Pancreas (tissue), 10 donors: Measurements from ENCODE around the gene ARR3. TPM values are rescaled to one million over a fixed set of nuclear protein-coding genes. Genes with fewer than 3 reads are reported as not detected.
"Not testable (repeated sequence)": the region's sequence is repeated elsewhere in the genome, so short reads cannot be mapped to it uniquely, and the experiment has no call there.

Experiments used
- ATAC-seq, 4 donors: fragments of 200-7000 bp; cut with Tn5 transposase; one replicate each; pipeline versions ENCODE4 v1.8.0 to v1.9.1; 2020; ENCODE audit warnings: mild to moderate bottlenecking in 4 of 4, moderate library complexity in 4 of 4
- DNase-seq, 6 donors: peaks; one replicate each; pipeline ENCODE4 v3.0.0-alpha.2; 2020
- FAIRE-seq: peaks from 2 replicates; lab custom pipeline; 2012; peaks lifted over from hg19 to GRCh38; lab: Jason Lieb, UNC
- H3K27ac ChIP-seq, 4 donors: fragments of 200-600 bp; sonication (generic); 1 replicate in 3 of 4; 2 replicates in 1 of 4; pipeline versions ENCODE4 v1.5.0 to v1.8.0; 2020
- H3K27me3 ChIP-seq, 4 donors: fragments of 200-600 bp; one replicate each; pipeline ENCODE4 v1.8.0; 2021
- H3K36me3 ChIP-seq, 3 donors: fragments of 200-600 bp; sonication (generic) in 1 of 3; one replicate each; pipeline versions ENCODE4 v1.5.0 to v1.8.0; 2020 to 2021
- H3K4me1 ChIP-seq, 3 donors: fragments of 200-600 bp; one replicate each; pipeline ENCODE4 v1.8.0; 2021
- H3K4me3 ChIP-seq, 4 donors: fragments of 200-600 bp; sonication (generic) in 2 of 4; one replicate each; pipeline versions ENCODE4 v1.5.0 to v1.8.0; 2020 to 2021
- H3K9me3 ChIP-seq, 4 donors: fragments of 200-600 bp; one replicate each; pipeline ENCODE4 v1.8.0; 2021
- WGBS, 2 donors: extraction: QIAGEN DNeasy Blood & Tissue Kit; methylation state at CpG; one replicate each; pipeline ENCODE4 v1.1.7; 2013; 5-methylcytosine and 5-hydroxymethylcytosine counted together
- intact Hi-C, 3 donors: fragments of 100-400 bp; cut with DNase I; formaldehyde crosslinking; loops; one replicate each; pipeline versions ENCODE4 v1.11.1 to v1.14.2; 2022
- polyA plus RNA-seq, 2 donors: library from polyadenylated mRNA; stranded (reverse); fragments of 200-250 nt; gene quantifications; one replicate each; pipeline ENCODE4 v1.2.3, GENCODE V29; 2013
- total RNA-seq, 6 donors: library from RNA; stranded (reverse); fragmentation: NEBNext Ultra II Directional in 4 of 6; extraction: Animal tissue kit (Norgen Biotek cat#: 25700) in 4 of 6; gene quantifications; one replicate each; pipeline versions ENCODE4 v1.2.1 to v1.2.4, GENCODE V29; 2021 to 2023
- TF ChIP-seq, protein P1 (sequence below), 4 donors: fragments of 200-600 bp; sonication (generic) in 3 of 4; IDR thresholded peaks; one replicate each; pipeline versions ENCODE4 v1.5.0 to v1.8.0; 2021; ENCODE audit warnings: antibody characterized with exemption in 4 of 4
- donor health status: healthy with polysubstance abuse.
- donor health status: DM: no; HTN: no; CAD: no; lungs with moderate emphysema.
- donor health status: DM: no; HTN: no; CAD: no.
- donor health status: control.
- donor health status: control.
- donor health status: Bipolar disorder and iron deficiency.
- donor health status: DM: yes; HTN: yes; CAD: no.
- donor health status: DM: no; HTN: no; CAD: no.
- donor health status: DM: no; HTN: no; CAD: no.
- donor health status: DM: yes; HTN: yes; CAD: no.

ARR3 gene
- total and polyA plus RNA-seq, 8 donors: not detected

GRCh38 chrX:70234355-70234754 lies 33.8 kb upstream of the ARR3 start, which contains the start of gene AWAT1:
TSS of gene AWAT1 (plus strand) at chrX:70234655. CDS start at chrX:70234696, 41 bp downstream.
- FAIRE-seq: no peak
- no peaks in the 10 kb centered on the region for H3K36me3 ChIP-seq
- no peak within 1 kb of the TSS for H3K4me3 ChIP-seq
- 60 to 71% methylated on average over 3 of the region's 3 CpGs for WGBS, 2 donors
- intact Hi-C loops: no loop called here
- no peak within 1 kb of the TSS for H3K27ac ChIP-seq
- no peak for DNase-seq
- TF ChIP-seq, protein P1, sequence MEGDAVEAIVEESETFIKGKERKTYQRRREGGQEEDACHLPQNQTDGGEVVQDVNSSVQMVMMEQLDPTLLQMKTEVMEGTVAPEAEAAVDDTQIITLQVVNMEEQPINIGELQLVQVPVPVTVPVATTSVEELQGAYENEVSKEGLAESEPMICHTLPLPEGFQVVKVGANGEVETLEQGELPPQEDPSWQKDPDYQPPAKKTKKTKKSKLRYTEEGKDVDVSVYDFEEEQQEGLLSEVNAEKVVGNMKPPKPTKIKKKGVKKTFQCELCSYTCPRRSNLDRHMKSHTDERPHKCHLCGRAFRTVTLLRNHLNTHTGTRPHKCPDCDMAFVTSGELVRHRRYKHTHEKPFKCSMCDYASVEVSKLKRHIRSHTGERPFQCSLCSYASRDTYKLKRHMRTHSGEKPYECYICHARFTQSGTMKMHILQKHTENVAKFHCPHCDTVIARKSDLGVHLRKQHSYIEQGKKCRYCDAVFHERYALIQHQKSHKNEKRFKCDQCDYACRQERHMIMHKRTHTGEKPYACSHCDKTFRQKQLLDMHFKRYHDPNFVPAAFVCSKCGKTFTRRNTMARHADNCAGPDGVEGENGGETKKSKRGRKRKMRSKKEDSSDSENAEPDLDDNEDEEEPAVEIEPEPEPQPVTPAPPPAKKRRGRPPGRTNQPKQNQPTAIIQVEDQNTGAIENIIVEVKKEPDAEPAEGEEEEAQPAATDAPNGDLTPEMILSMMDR (IDR thresholded peaks at IDR 0.05): no peak
- H3K9me3 ChIP-seq: no peaks in the 10 kb centered on the region
- no peaks in the 10 kb centered on the region for H3K4me1 ChIP-seq
- ATAC-seq: no peak
- H3K27me3 ChIP-seq: no peaks in the 10 kb centered on the region

DNA sequence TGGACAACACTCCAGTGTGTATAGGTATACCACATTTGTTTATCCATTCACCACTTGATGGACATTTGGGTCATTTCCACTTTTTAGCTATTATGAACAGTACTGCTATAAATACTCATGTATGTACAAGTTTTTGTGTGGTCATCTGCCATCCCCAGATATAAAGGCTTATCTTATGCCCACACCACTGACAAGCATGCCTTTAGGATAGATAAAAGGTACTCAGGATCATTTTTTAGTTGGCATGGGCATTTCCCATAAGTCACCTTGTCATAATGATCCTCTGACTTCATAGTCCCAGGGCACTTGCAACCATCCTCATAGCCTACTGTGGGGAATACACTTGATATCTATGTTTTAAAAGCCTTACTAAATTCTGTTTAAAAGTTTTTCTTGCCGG lies 27.4 kb upstream of the ARR3 start:
- H3K9me3 ChIP-seq: no peaks in the 10 kb centered on the region
- H3K36me3 ChIP-seq: no peaks in the 10 kb centered on the region
- no peaks in the 10 kb centered on the region for H3K4me1 ChIP-seq
- TF ChIP-seq, protein P1 (IDR thresholded peaks at IDR 0.05): no peak
- intact Hi-C loops: no loop called here
- peaks cover 0 to 5% (median 0%) of the 10 kb centered on the region in 4 donors for H3K27me3 ChIP-seq
- no peak overlapping the region for H3K4me3 ChIP-seq
- WGBS, 2 donors: 89 to 95% methylated on average over 1 of the region's 1 CpG
- no peak for DNase-seq
- no peak overlapping the region for H3K27ac ChIP-seq
- FAIRE-seq: no peak
- no peak for ATAC-seq

- H3K36me3 ChIP-seq: no peaks in the 10 kb centered on the region
- H3K27me3 ChIP-seq: peaks cover 0 to 5% (median 0%) of the 10 kb centered on the region in 4 donors
- DNase-seq (no peak), FAIRE-seq (no peak), ATAC-seq (no peak)
- WGBS, 2 donors: 69 to 74% methylated on average over 2 of the region's 2 CpGs
- H3K4me1 ChIP-seq: no peaks in the 10 kb centered on the region
- no peak overlapping the region for H3K4me3 ChIP-seq
- TF ChIP-seq, protein P1 (IDR thresholded peaks at IDR 0.05): no peak
- intact Hi-C loops: no loop called here
- H3K27ac ChIP-seq: no peak overlapping the region
- H3K9me3 ChIP-seq: no peaks in the 10 kb centered on the region
Measured at GRCh38 chrX:70241501-70241900, 26.6 kb upstream of the ARR3 start.

DNA sequence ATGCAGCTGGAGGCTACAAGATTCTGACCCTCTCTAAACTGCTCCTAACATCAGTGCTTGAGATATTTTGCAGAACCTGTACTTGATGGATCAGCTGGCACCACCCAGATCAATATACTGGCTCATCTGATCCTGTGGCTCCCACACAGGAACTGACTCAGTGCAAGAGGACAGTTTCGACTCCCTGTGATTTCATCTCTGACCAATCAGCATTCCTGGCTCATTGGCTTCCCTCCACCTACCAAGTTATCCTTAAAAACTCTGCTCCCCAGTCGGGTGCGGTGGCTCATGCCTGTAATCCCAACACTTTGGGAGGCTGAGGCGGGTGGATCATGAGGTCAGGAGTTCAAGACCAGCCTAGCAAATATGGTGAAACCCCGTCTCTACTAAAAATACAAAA lies 24.5 kb upstream of the ARR3 start:
- H3K9me3 ChIP-seq, ATAC-seq, H3K4me1 ChIP-seq, DNase-seq, H3K36me3 ChIP-seq, H3K27ac ChIP-seq, FAIRE-seq, H3K4me3 ChIP-seq, H3K27me3 ChIP-seq, intact Hi-C loops: not testable (repeated sequence)
- WGBS, 2 donors: 63 to 70% methylated on average over 5 of the region's 5 CpGs

DNA sequence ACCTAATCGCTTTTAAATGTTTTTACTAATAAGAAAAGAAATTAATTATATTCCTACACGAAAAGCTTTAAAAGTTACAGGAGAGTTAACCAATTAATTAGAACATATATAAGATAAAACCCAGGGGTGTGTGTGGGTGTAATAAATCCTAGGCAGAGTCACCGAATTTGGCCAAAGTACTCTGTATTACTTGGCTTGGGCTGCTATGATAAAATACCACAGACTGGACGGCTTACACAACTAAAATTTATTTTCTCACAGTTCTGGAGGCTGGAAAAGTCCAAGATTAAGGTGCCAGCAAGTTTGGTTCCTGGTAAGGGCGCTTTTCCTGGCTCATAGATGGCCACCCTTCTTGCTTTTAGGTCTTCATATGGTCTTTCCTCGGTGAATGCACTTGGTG lies 23.3 kb upstream of the ARR3 start:
- 63 to 78% methylated on average over 6 of the region's 6 CpGs for WGBS, 2 donors
- TF ChIP-seq, protein P1 (IDR thresholded peaks at IDR 0.05): no peak
- FAIRE-seq: peak; percentile 39

More for the DNA sequence above, 23.3 kb upstream of the ARR3 start:
- H3K27me3 ChIP-seq: peaks cover 0 to 10% (median 0%) of the 10 kb centered on the region in 4 donors
- H3K4me3 ChIP-seq: no peak overlapping the region
- ATAC-seq: no peak
- intact Hi-C loops: no loop called here
- no peaks in the 10 kb centered on the region for H3K9me3 ChIP-seq
- no peaks in the 10 kb centered on the region for H3K4me1 ChIP-seq
- no peak for DNase-seq
- H3K36me3 ChIP-seq: no peaks in the 10 kb centered on the region
- H3K27ac ChIP-seq: no peak overlapping the region
